HepG2 (cell line): Measurements from ENCODE around the gene FOXE3. TPM values are rescaled to one million over a fixed set of nuclear protein-coding genes. Genes with fewer than 3 reads are reported as not detected.

Experiments
- BRCA1 ChIP-seq: sonication (generic); formaldehyde crosslinking; IDR thresholded peaks from 2 replicates; pipeline ENCODE4 v1.4.0; 2020; ENCODE audit warnings: missing genetic modification reagents
- FOXA3 ChIP-seq: IDR thresholded peaks from 2 replicates; pipeline ENCODE4 v1.6.1; 2016; ENCODE audit warnings: missing genetic modification reagents, missing compliant biosample characterization
- KDM3A ChIP-seq: IDR thresholded peaks from 2 replicates; pipeline ENCODE4 v1.6.1; 2018; ENCODE audit warnings: low read depth, missing compliant biosample characterization
- KDM4B ChIP-seq: sonication (generic); formaldehyde crosslinking; IDR thresholded peaks from 2 replicates; pipeline ENCODE4 v1.4.0; 2020; ENCODE audit warnings: missing genetic modification reagents
- MAF1 ChIP-seq: sonication (generic); formaldehyde crosslinking; IDR thresholded peaks from 2 replicates; pipeline ENCODE4 v1.5.0; 2020; ENCODE audit warnings: missing genetic modification reagents, borderline replicate concordance
- NCOA2 ChIP-seq: sonication (generic); formaldehyde crosslinking; IDR thresholded peaks from 2 replicates; pipeline ENCODE4 v1.8.0; 2022; ENCODE audit warnings: inconsistent platforms
- POLR2A ChIP-seq, 2 experiments: IDR thresholded peaks; 2 replicates each; pipeline ENCODE4 v1.6.1; 2011; ENCODE audit warnings: low read depth in 2 of 2, low read length in 2 of 2, mild to moderate bottlenecking in 1 of 2, moderate library complexity in 1 of 2; ENCODE audit not compliant: insufficient read depth in 1 of 2
- SMC3 ChIP-seq: IDR thresholded peaks from 2 replicates; pipeline ENCODE4 v1.6.1; 2011; ENCODE audit warnings: low read length, improper control_type of control experiment
- SRSF4 ChIP-seq: fragments of 200-400 bp; formaldehyde crosslinking; IDR thresholded peaks from one replicate; pipeline ENCODE4 v1.6.1; 2018; ENCODE audit warnings: mild to moderate bottlenecking, low read depth, low read length, moderate library complexity; ENCODE audit not compliant: poor library complexity, severe bottlenecking
- TCF12 ChIP-seq, 2 experiments: fragments of 450-650 bp in 1 of 2; sonication (generic) in 1 of 2; formaldehyde crosslinking in 1 of 2; IDR thresholded peaks; 2 replicates each; pipeline versions ENCODE4 v1.6.1 to v1.8.0; 2017 to 2022; ENCODE audit warnings: antibody characterized with exemption in 1 of 2, mild to moderate bottlenecking in 1 of 2, missing genetic modification reagents in 1 of 2, moderate library complexity in 1 of 2
- YEATS4 ChIP-seq: sonication (generic); formaldehyde crosslinking; IDR thresholded peaks from 2 replicates; pipeline ENCODE4 v1.4.0; 2020; ENCODE audit warnings: missing genetic modification reagents, borderline replicate concordance
- ZC3H13 ChIP-seq: sonication (generic); formaldehyde crosslinking; IDR thresholded peaks from 2 replicates; pipeline ENCODE4 v1.8.1; 2023; ENCODE audit warnings: mild to moderate bottlenecking, missing genetic modification reagents, moderate library complexity
- ZNF333 ChIP-seq: sonication (generic); formaldehyde crosslinking; IDR thresholded peaks from 2 replicates; pipeline ENCODE4 v1.4.0; 2020; ENCODE audit warnings: mild to moderate bottlenecking, missing genetic modification reagents, borderline replicate concordance
- ZNF614 ChIP-seq: IDR thresholded peaks from 2 replicates; pipeline ENCODE4 v1.6.1; 2018; ENCODE audit warnings: missing biosample characterization, missing genetic modification reagents, inconsistent platforms, borderline replicate concordance
- polyA plus RNA-seq, 8 experiments: library from polyadenylated mRNA; depleted of rRNA in 3 of 8; stranded (reverse) in 7 of 8; unstranded in 1 of 8; fragments of >200 nt; fragmentation: Illumina TruSeq in 4 of 8; extraction: Trizol in 4 of 8; gene quantifications; 2 replicates each; pipeline versions ENCODE4 v1.2.1 to v1.2.3, GENCODE V29; 2011 to 2016; ENCODE audit warnings: low read depth in 4 of 8, missing spikeins in 1 of 8, mixed read lengths in 1 of 8; ENCODE audit not compliant: insufficient read depth in 1 of 8
- total RNA-seq, 5 experiments: library from RNA; depleted of rRNA; stranded (reverse); fragments of >200 nt; fragmentation: Illumina TruSeq; extraction: Trizol; gene quantifications; 2 replicates each; pipeline ENCODE4 v1.2.3, GENCODE V29; 2016; ENCODE audit warnings: low read depth in 1 of 5
- TF ChIP-seq, protein P1 (sequence below): sonication (generic); formaldehyde crosslinking; IDR thresholded peaks from 2 replicates; pipeline ENCODE4 v1.5.1; 2020; ENCODE audit warnings: mild to moderate bottlenecking, moderate library complexity, missing genetic modification reagents
- TF ChIP-seq, protein P2 (sequence below): sonication (generic); formaldehyde crosslinking; IDR thresholded peaks from 2 replicates; pipeline ENCODE4 v1.4.0; 2020; ENCODE audit warnings: missing genetic modification reagents
- TF ChIP-seq, protein P3 (sequence below): sonication (generic); formaldehyde crosslinking; IDR thresholded peaks from 2 replicates; pipeline ENCODE4 v1.4.0; 2020; ENCODE audit warnings: missing genetic modification reagents
- TF ChIP-seq, protein P4 (sequence below): sonication (generic); formaldehyde crosslinking; IDR thresholded peaks from 2 replicates; pipeline ENCODE4 v1.8.0; 2022; ENCODE audit warnings: missing genetic modification reagents, mild to moderate bottlenecking, moderate library complexity, borderline replicate concordance
- TF ChIP-seq, protein P5 (sequence below): sonication (generic); formaldehyde crosslinking; IDR thresholded peaks from 2 replicates; pipeline ENCODE4 v1.4.0; 2020; ENCODE audit warnings: missing genetic modification reagents
- TF ChIP-seq, protein P6 (sequence below): sonication (generic); formaldehyde crosslinking; conservative IDR thresholded peaks from 2 replicates; pipeline ENCODE4 v1.4.0; 2020; ENCODE audit warnings: missing genetic modification reagents

Gene FOXE3
- total and polyA plus RNA-seq, 2 of the 13 experiments (the other 11 are each of a cell fraction or from before 2014, with no cell fraction given) = not detected

DNA sequence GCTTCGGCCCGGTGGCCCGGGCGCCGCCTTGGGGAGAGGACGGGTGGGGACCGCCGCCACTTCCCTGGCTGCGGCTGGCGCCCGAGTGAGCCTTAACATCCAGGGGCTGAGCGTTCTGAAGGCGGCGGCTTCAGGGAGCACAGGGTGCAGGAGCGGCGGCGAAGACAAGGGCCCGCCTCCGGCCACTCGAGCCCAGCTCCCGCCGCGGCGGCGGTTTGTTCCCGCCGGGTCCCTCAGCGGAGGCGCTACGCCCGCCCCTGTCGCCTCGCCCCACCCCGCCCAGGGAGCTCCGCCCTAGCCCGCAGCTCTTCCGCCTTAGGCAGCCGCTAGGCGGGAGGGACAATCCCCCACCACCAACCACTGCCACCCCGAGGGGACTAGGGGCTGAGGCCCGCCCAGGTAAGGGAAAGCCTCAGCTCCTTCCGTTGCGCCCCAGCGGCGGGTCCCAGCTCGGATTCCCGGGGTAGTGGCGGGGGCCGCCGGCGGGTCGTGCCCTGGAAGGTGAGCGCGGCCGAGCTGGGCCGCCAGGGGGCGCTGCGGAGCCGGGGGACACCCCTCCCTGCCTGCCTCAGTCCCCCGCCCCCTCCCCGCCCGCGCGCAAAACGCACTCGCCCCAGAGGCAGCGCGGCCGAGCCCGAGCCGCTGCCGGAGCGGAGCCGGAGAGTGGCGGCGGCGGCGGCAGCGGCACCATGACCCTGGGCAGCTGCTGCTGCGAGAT, 21.5 kb downstream of the FOXE3 start, which contains the start of gene FOXD2 (continued):
- TF ChIP-seq, protein P1, sequence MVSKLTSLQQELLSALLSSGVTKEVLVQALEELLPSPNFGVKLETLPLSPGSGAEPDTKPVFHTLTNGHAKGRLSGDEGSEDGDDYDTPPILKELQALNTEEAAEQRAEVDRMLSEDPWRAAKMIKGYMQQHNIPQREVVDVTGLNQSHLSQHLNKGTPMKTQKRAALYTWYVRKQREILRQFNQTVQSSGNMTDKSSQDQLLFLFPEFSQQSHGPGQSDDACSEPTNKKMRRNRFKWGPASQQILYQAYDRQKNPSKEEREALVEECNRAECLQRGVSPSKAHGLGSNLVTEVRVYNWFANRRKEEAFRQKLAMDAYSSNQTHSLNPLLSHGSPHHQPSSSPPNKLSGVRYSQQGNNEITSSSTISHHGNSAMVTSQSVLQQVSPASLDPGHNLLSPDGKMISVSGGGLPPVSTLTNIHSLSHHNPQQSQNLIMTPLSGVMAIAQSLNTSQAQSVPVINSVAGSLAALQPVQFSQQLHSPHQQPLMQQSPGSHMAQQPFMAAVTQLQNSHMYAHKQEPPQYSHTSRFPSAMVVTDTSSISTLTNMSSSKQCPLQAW (CRISPR knock-in tag) = no peak
- no peak for TF ChIP-seq SRSF4
- TF ChIP-seq ZNF614 (CRISPR knock-in tag) = peak; percentile 37; the same call in 1 of the 2 replicates
- TF ChIP-seq YEATS4 (CRISPR knock-in tag) = peak; percentile 62; the same call in 1 of the 2 replicates
- 0 out of 2 replicates have a peak, but pooled peaks have one; percentile 68 for TF ChIP-seq ZC3H13 (CRISPR knock-in tag)
- TF ChIP-seq, protein P2, sequence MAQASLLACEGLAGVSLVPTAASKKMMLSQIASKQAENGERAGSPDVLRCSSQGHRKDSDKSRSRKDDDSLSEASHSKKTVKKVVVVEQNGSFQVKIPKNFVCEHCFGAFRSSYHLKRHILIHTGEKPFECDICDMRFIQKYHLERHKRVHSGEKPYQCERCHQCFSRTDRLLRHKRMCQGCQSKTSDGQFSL (CRISPR knock-in tag) = peak; percentile 20; the same call in 1 of the 2 replicates
- TF ChIP-seq, protein P3, sequence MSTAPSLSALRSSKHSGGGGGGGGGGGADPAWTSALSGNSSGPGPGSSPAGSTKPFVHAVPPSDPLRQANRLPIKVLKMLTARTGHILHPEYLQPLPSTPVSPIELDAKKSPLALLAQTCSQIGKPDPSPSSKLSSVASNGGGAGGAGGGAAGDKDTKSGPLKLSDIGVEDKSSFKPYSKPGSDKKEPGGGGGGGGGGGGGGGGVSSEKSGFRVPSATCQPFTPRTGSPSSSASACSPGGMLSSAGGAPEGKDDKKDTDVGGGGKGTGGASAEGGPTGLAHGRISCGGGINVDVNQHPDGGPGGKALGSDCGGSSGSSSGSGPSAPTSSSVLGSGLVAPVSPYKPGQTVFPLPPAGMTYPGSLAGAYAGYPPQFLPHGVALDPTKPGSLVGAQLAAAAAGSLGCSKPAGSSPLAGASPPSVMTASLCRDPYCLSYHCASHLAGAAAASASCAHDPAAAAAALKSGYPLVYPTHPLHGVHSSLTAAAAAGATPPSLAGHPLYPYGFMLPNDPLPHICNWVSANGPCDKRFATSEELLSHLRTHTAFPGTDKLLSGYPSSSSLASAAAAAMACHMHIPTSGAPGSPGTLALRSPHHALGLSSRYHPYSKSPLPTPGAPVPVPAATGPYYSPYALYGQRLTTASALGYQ = peak; percentile 34; the same call in 1 of the 2 replicates
- TF ChIP-seq, protein P4, sequence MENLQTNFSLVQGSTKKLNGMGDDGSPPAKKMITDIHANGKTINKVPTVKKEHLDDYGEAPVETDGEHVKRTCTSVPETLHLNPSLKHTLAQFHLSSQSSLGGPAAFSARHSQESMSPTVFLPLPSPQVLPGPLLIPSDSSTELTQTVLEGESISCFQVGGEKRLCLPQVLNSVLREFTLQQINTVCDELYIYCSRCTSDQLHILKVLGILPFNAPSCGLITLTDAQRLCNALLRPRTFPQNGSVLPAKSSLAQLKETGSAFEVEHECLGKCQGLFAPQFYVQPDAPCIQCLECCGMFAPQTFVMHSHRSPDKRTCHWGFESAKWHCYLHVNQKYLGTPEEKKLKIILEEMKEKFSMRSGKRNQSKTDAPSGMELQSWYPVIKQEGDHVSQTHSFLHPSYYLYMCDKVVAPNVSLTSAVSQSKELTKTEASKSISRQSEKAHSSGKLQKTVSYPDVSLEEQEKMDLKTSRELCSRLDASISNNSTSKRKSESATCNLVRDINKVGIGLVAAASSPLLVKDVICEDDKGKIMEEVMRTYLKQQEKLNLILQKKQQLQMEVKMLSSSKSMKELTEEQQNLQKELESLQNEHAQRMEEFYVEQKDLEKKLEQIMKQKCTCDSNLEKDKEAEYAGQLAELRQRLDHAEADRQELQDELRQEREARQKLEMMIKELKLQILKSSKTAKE (CRISPR knock-in tag) = peak; percentile 35; the same call in 1 of the 2 replicates
- TF ChIP-seq, protein P5, sequence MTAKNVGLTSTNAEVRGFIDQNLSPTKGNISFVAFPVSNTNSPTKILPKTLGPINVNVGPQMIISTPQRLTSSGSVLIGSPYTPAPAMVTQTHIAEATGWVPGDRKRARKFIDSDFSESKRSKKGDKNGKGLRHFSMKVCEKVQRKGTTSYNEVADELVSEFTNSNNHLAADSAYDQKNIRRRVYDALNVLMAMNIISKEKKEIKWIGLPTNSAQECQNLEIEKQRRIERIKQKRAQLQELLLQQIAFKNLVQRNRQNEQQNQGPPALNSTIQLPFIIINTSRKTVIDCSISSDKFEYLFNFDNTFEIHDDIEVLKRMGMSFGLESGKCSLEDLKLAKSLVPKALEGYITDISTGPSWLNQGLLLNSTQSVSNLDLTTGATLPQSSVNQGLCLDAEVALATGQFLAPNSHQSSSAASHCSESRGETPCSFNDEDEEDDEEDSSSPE (CRISPR knock-in tag) = peak; percentile 59
- peak; percentile 17; the same call in 1 of the 2 replicates for TF ChIP-seq NCOA2 (CRISPR knock-in tag)
- TF ChIP-seq KDM4B = peak; percentile 34; the same call in 1 of the 2 replicates
- no peak for TF ChIP-seq TCF12 (IDR thresholded peaks at IDR 0.05)
- TF ChIP-seq TCF12 (CRISPR knock-in tag; IDR thresholded peaks at IDR 0.05) = peak; percentile 59; the same call in 1 of the 2 replicates
- peak; percentile 30 to 69; a peak in 3 of 4 replicates for TF ChIP-seq POLR2A (IDR thresholded peaks at IDR 0.05; ENCODE audit: insufficient read depth in 1 of 2, low read depth in 2 of 2, low read length in 2 of 2)
- TF ChIP-seq FOXA3 = 0 out of 2 replicates have a peak, but pooled peaks have one; percentile 13
- TF ChIP-seq, protein P6, sequence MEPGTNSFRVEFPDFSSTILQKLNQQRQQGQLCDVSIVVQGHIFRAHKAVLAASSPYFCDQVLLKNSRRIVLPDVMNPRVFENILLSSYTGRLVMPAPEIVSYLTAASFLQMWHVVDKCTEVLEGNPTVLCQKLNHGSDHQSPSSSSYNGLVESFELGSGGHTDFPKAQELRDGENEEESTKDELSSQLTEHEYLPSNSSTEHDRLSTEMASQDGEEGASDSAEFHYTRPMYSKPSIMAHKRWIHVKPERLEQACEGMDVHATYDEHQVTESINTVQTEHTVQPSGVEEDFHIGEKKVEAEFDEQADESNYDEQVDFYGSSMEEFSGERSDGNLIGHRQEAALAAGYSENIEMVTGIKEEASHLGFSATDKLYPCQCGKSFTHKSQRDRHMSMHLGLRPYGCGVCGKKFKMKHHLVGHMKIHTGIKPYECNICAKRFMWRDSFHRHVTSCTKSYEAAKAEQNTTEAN (CRISPR knock-in tag) = 0 out of 2 replicates have a peak, but pooled peaks have one; percentile 39
- 0 out of 2 replicates have a peak, but pooled peaks have one; percentile 70 for TF ChIP-seq ZNF333 (CRISPR knock-in tag)
- TF ChIP-seq SMC3 = no peak; the same call in 1 of the 2 replicates
- 0 out of 2 replicates have a peak, but pooled peaks have one; percentile 33 for TF ChIP-seq KDM3A (CRISPR knock-in tag)
- no peak for TF ChIP-seq MAF1 (CRISPR knock-in tag)
- no peak for TF ChIP-seq BRCA1
